GM15510 (cell line): ENCODE measurements around the gene MPP1.

Experiments used
- POLR2A ChIP-seq: IDR thresholded peaks from 3 replicates; pipeline ENCODE4 v1.6.1; 2011; ENCODE audit warnings: borderline replicate concordance; ENCODE audit not compliant: insufficient read length; ENCODE audit errors: extremely low read depth

MPP1 gene

GRCh38 chrX:154818916-154819770 is 13.9 kb upstream of the MPP1 start:
- TF ChIP-seq POLR2A, result no peak

GRCh38 chrX:154815274-154815818 is 10.1 kb upstream of the MPP1 start:
- TF ChIP-seq POLR2A, result no peak

GRCh38 chrX:154813801-154814200 is 8.5 kb upstream of the MPP1 start:
- no peak for TF ChIP-seq POLR2A

- TF ChIP-seq POLR2A, result no peak
Observed at GRCh38 chrX:154812341-154813101, 7.2 kb upstream of the MPP1 start.

GRCh38 chrX:154809939-154810665 is 4.8 kb upstream of the MPP1 start:
- TF ChIP-seq POLR2A, result no peak

GRCh38 chrX:154806837-154807501 is 1.7 kb upstream of the MPP1 start:
- TF ChIP-seq POLR2A, result no peak

GRCh38 chrX:154805696-154806091 is 409 bp upstream of the MPP1 start:
- no peak for TF ChIP-seq POLR2A

- no peak for TF ChIP-seq POLR2A
Observed at GRCh38 chrX:154804261-154804956, 876 bp downstream of the MPP1 start.

- TF ChIP-seq POLR2A, result no peak
Observed at GRCh38 chrX:154802947-154803346, 2.3 kb downstream of the MPP1 start.

- TF ChIP-seq POLR2A, result no peak
Observed at GRCh38 chrX:154800478-154801210, 4.6 kb downstream of the MPP1 start.

- TF ChIP-seq POLR2A, result no peak
Observed at GRCh38 chrX:154799556-154800348, 5.5 kb downstream of the MPP1 start.

GRCh38 chrX:154797006-154797405 is 8.3 kb downstream of the MPP1 start:
- TF ChIP-seq POLR2A, result no peak

- no peak for TF ChIP-seq POLR2A
Observed at GRCh38 chrX:154795016-154795415, 10.3 kb downstream of the MPP1 start.
